ENCODE results near the gene WT1.
"Not testable (repeated sequence)": the region's sequence is repeated elsewhere in the genome, so short reads cannot be mapped to it uniquely, and the experiment has no call there.

The WT1 gene

DNA sequence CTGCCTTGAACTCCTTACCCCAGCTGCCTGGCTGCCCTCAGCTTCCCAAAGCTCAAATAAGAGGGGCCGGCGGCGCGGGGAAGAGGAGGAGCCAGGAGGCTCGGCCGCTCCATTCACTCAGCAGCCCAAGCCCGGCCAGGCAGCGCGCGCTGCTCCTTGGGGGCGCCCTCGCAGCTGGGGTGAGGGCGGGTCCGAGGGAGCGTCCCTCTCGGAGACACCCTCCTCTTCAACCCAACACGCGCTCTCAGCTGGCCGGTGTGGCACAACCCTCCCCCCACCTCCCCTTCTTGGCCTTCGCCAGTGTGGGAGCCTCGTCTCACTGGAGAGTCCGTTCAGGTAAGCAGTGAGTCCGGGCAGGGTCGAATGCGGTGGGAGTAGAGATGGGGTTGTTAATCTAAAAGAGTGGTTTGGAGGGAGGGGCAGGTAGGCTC lies at the start of gene WT1:
Gene WT1, minus strand, starts transcription at position 29 of the 431 bp plus-strand sequence.
- no peak for DNase-seq

DNA sequence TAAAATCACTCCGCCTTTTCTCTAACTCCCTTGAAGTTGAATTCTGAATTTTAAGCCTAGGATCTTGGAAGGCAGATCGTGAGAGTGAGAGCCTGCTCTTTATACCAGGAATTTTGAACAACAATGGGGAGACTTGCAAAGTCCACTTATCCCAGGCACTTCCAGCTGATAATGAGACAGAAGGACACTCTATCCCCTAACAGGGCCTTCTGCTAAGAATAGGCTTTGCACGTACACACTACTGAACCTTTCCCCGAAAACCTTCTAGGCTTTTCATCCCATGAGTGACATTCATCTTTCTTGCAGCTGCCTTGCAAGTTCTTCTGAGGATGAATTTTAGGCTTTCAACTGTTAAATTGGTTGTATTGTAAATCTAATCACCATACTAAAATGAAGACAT lies 44.0 kb upstream of the WT1 start:
- DNase-seq = no peak

- DNase-seq = no peak
Measured at GRCh38 chr11:32478277-32478731, 43.0 kb upstream of the WT1 start.

GRCh38 chr11:32473282-32473909 lies 38.1 kb upstream of the WT1 start:
- no peak for DNase-seq

GRCh38 chr11:32472226-32472625 lies 36.9 kb upstream of the WT1 start:
- no peak for DNase-seq

DNA sequence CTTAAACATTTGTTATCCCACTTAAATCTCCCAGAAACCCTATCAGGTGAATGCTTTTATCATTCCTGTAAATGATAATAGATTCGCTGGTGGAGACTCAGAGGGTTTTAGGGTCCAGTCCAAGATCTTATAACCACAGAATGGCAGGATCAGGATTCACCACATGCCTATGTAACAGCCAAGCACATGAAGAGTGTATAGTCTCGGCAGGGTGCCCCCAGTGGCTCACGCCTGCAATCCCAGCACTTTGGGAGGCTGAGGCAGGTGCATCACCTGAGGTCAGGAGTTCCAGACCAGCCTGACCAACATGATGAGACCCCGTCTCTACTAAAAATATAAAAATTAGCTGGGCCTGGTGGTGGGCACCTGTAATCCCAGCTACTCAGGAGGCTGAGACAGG lies 36.2 kb upstream of the WT1 start:
- DNase-seq = not testable (repeated sequence)

DNA sequence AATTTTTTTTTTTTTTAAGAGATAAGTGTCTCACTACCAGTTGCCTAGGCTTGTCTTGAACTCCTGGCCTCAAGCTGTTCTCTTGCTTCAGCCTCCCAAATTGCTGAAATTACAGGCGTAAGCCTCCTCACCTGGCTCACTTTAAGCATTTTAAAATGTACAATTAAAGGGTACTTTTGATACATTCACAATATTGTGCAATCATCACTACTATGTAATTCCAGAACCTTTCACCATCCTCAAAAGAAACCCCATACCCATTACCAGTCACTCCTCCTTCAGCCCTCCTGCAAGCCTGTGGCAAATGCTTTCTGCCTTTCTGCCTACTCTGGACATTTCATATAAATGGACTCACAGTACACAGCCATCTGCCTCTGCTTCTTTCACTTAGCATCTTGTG lies 34.5 kb upstream of the WT1 start:
- DNase-seq = no peak

- no peak for DNase-seq
Measured at GRCh38 chr11:32466279-32466915, 31.1 kb upstream of the WT1 start.

DNA sequence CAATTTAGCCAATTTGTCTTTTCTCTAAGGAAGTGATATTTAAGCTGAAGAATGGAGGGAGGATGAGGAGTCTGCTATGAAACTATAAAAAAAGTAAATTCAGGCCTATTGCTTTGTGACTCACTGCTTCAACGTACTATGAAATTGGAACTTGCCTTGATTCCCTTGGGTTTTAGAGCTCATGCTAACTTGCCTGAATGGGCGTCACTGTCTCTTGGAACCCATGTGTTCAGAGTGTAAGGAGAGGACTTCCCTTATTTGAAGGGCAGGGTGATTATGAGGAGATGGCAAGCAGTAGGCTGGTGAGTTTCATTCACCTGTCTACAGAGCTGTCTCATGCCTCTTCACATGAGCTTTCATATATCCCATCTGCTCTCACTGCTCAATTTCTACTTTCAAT lies 28.7 kb upstream of the WT1 start:
- no peak for DNase-seq

DNA sequence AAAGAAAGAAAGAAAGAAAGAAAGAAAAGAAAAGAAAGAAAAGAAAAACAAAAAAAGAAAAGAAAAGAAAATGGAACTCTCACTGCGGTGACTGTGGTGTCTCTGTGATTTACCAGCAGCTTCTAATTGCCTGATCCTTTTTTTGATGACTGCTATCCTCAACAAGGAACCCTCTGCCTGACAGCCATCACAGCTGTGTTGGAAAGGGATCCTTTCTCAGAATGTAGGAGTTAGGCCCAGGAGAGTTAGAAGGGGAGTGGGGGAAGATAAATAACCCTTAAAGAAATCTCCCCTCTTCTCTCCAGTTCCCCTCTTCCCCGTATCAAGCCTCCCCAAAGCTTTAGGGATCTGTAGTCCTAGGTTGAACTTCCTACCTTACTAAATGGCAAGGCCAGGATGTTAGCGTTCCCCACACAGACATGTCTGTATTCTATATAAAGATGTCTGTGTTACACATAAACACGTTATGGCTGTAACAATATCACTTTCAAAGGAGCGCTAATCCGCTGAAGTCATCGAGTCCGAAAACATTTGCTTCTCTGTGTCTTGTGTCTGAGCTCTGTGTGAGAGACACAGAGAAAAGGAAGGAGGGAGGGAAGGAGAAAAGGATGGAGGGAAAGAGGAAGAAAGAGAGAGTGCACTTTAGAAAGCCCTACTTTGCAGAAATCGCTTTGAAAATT lies 26.8 kb upstream of the WT1 start:
- DNase-seq = no peak

DNA sequence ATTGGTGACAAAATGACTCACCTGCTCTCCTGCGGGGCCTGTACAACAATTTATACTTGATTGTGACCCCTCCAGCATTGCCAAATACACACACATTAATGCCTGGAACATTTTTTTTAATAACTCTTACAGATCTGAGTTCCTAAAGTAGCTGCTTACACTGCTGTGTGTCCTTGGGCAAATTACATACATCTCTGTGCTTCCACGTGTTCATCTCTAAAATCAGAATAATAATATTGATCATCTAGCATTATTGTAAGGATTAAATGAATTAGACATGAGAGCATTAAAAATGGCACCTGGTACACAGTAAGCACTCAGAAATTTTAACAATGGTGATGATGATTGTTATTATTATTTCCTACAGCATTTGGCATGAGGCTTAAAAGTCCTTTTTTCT lies 21.5 kb upstream of the WT1 start:
- DNase-seq = no peak

DNA sequence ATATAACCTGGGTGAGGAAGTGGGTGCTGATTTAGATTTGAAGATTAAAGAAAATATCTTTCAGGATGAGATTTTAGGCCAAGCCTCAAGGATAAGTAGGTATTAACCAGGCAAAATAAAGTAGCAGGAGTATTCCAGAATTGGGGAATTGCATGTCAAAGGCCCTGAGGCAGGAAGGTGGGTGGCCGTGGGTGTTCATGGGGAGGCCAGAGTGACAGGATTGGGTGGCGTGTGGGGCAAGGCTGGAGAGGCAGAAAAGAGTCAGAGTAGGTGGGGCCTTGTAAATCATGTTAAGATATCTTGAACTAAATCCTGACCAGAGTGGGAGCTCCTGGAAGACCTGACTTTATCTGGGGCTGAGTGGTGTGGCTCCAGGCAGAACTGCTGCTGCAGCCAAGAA lies 19.7 kb upstream of the WT1 start:
- no peak for DNase-seq

DNA sequence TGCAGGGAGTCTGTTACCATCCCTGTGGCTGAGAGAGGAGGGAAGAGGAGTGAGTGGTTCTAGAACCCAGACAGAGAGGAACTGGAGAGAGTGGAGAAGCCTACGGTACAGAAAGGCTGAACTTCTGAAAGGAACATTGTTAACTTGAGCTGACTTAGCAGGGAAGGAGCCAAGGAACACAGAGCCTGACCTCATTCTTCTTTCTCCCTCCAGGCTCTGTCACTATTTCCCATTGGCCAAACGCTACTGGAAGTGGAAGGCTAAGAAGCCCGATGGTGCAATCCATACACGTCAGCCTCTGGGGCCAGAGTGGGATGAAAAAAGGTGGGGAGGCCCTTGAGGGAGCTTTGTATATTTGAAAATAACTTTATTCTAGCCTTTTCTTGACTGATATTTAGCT lies 16.5 kb upstream of the WT1 start:
- no peak for DNase-seq

DNA sequence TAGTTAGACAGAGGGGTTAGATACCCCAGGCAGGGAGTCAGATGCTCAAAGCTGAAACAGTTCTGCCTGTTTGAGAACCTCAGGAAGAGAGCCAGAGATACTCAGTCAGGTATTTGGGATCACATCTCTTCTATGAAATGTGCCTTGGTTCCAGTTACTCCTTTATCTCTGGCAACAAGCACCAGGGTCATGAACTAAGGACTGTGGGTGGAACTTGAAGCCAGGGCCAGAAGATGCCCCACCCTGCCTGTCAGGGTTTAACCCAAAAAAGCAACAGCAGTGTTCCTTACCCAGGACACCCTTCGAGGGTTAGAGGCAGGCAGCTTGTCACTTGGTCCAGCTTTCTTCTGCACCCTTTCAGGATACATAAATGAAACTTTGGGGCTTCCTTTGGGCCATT lies 15.0 kb upstream of the WT1 start:
- no peak for DNase-seq

GRCh38 chr11:32448232-32448631 lies 12.9 kb upstream of the WT1 start:
- no peak for DNase-seq

- no peak for DNase-seq
Measured at GRCh38 chr11:32447252-32447651, 11.9 kb upstream of the WT1 start.

DNA sequence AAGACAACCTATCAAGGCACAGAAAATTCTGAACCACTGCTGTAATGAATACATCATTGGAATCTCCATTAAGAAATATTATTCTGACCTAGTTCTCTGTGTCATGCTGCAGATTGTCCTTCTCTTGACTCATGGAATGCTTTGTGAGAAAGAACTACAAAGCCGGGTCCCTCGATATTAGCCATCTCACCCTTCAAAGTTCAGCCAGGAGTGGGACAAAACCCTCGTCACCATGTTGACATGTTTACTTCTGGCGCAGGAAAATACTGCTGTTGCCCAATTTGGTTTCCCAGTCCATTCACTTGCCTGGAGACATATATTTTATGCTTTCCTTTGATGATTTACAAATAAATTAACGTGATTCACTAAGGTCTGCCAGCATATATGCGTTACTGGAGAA lies 10.9 kb upstream of the WT1 start:
- DNase-seq = no peak

DNA sequence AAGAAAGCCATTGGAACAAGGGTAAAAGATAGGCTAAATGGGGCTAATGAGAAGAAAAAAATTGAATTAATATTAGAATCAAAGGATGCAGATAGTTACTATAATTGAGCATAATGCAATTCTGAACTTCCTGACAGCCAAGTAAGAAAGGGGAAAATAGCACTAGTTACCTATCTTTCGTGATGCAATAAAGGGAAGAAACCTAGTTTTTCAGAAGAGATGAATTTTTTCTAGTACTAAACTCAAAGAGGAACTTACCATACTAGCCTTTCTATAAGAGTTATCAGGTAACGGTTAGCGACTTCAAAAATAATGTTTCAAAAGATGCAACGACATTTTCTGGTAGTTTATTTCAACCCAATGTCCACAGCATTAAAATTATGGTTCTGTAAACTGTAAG lies 8.8 kb upstream of the WT1 start:
- DNase-seq = no peak

GRCh38 chr11:32440916-32441315 lies 5.6 kb upstream of the WT1 start:
- DNase-seq = no peak

- DNase-seq = no peak
Measured at GRCh38 chr11:32440312-32440908, 5.1 kb upstream of the WT1 start.

DNA sequence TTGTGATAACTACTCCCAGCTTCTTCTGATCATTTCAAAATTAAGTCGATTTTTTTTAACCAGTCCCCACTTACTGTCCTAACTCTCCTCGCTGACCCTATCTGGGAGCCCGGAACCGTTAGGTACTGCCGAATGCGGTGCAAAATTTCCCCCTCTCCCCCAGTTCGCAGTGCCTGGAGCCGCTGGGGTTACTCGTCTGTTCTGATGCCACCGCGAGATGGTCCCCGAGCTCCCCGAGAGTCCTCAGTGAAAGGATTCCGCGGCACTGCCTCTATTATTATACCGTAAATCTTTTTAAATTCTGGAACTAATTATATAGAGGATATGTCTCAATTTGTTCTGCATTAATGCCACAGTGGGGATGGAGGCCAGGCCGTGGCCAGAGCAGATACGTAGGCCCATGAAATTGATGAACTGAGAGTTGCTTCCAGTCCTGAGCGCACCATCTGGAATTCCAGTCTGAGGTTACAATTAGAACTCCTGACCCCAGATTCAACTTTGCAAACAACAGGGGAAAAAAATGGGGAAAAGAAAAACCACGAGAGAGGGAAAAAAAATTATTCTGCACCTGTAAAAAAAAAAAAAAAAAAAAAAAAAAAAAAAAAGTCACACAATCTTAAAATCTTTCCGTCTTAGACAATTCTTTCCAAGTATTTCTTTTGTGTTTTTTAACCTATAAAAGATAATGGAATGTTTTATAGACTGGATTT lies 4.3 kb upstream of the WT1 start:
- DNase-seq = no peak

GRCh38 chr11:32438866-32439489 lies 3.6 kb upstream of the WT1 start:
- no peak for DNase-seq

DNA sequence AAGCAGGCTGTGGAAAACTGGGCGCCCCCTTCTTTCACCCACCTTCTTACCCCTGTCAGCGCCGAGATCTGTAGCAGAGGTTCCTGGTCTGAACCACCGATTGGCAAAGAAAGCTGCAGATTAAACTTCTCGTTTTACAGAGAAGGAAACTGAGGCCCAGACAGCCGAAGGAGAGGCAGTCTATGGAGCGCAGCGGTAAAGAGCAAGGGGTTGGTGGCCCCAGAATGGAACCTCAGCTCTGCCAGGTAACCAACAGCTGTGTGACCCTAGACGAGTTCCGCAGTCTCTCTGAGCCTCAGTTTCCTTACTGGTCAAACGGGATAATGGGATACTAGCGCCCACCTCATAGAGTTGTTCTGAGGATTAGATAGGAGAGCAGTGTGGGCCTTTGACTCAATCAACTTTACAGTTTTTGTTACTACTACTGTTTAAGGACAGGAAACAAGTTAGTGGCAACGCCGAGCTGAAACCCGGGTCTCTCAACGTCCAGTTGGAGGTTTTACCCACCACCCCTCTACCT lies 3.1 kb upstream of the WT1 start:
- no peak for DNase-seq

Measured in hippocampal formation (tissue), 2 donors.